Lower leg skin (tissue), 4 donors: ENCODE measurements around the gene TTC33. TPM values are rescaled to one million over a fixed set of nuclear protein-coding genes. Genes with fewer than 3 reads are reported as not detected.

ENCODE experiments used
- DNase-seq, 2 donors: peaks; one replicate each; pipeline ENCODE4 v3.0.0-alpha.2; 2019; ENCODE audit warnings: low spot score in 2 of 2
- H3K4me3 ChIP-seq: fragments of 200-600 bp; sonication (generic); 2 replicates; pipeline ENCODE4 v1.5.1; 2017; ENCODE audit warnings: mild to moderate bottlenecking, low read depth; ENCODE audit not compliant: poor library complexity, severe bottlenecking
- CTCF ChIP-seq, 3 donors: fragments of 450-650 bp; IDR thresholded peaks; one replicate each; pipeline ENCODE4 v1.5.1; 2016; ENCODE audit warnings: antibody characterized with exemption in 3 of 3, mild to moderate bottlenecking in 3 of 3, moderate library complexity in 2 of 3
- POLR2A ChIP-seq, 2 donors: fragments of 450-650 bp; IDR thresholded peaks; one replicate each; pipeline ENCODE4 v1.6.1; 2016 to 2017; ENCODE audit warnings: antibody characterized with exemption in 2 of 2, mild to moderate bottlenecking in 1 of 2, moderate library complexity in 1 of 2
- WGBS, 2 donors: methylation state at CpG; one replicate each; pipeline ENCODE4 v1.1.5; 2018; 5-methylcytosine and 5-hydroxymethylcytosine counted together
- intact Hi-C: fragments of 100-400 bp; cut with DNase I; formaldehyde crosslinking; loops from one replicate; pipeline ENCODE4 v1.15.0; 2023; ENCODE audit warnings: low total_unique reads
- total RNA-seq, 4 donors: library from RNA; depleted of rRNA; stranded (reverse); fragments of >200 nt; gene quantifications; one replicate each; pipeline ENCODE4 v1.1.0, GENCODE V29; 2016

TTC33 gene
- total RNA-seq, 4 donors from 2014 or later = 8.7 to 13.1 (median 11.0) TPM

DNA sequence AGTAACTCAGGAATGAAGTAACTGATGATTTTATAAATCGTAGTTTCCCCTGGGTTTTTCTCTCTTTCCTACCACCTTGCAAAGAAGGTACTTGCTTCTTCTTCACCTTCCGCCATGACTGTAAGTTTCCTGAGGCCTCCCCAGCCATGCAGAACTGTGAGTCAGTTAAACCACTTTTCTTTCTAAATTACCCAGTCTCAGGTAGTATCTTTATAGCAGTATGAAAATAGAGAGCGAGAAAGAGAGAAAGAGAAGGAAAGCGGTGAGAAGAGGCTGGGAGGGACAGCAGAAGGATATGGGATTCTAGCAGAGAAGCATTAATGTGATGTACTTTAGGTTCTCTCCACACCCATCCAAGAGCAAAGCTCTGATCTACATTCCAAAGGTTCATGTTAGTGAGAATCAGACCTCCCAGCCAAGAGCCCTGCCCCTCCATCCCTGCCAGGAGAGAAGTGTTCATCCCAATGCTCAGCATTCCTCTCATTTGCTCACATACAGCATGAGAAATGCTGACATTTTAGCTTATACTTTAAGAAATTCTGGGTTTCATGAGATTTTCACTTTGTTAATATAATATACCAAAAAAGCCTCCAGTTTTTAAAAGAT, 261.0 kb downstream of the TTC33 start:
- WGBS, 2 donors = 70 to 84% methylated on average over 4 of the region's 4 CpGs
- no peak for DNase-seq
- intact Hi-C loops = no loop called here
- no peak for TF ChIP-seq CTCF (IDR thresholded peaks at IDR 0.05)
- no peak for TF ChIP-seq POLR2A (IDR thresholded peaks at IDR 0.05)
- H3K4me3 ChIP-seq = no peak overlapping the region

- DNase-seq = no peak
- H3K4me3 ChIP-seq = no peak overlapping the region
- TF ChIP-seq POLR2A (IDR thresholded peaks at IDR 0.05) (no peak), CTCF (IDR thresholded peaks at IDR 0.05) (no peak)
- intact Hi-C loops = no loop called here
- WGBS, 2 donors = 92 to 95% methylated on average over 1 of the region's 1 CpG
These were observed 263.7 kb downstream of the TTC33 start for GRCh38 chr5:40492056-40492455.

DNA sequence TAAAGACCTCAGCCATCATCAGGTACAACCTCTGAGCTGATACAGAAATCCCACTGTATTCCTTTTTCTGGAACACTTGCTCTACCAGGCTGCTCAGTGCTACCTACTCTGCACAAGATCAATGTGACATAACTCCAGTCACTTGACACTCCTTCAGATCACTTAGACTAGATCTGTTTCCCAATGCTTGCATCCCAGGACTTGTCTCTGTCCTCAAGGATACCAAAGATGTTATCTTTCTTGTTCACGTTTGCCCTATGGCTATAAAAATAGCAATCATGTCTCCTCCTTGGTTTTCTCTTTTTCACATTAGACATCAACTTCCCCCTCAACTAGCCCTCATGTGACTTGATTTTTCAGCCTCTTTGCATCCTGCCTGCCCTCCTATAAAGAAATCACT, 264.1 kb downstream of the TTC33 start:
- WGBS, 2 donors = 39 to 47% methylated on average over 1 of the region's 1 CpG

GRCh38 chr5:40490464-40491111, 265.2 kb downstream of the TTC33 start:
- WGBS, 2 donors = 53 to 56% methylated on average over 4 of the region's 4 CpGs
- intact Hi-C loops = no loop called here
- DNase-seq = no peak
- TF ChIP-seq POLR2A (IDR thresholded peaks at IDR 0.05) (no peak), CTCF (IDR thresholded peaks at IDR 0.05) (no peak)
- no peak overlapping the region for H3K4me3 ChIP-seq

More for the DNA sequence above, 264.1 kb downstream of the TTC33 start:
- TF ChIP-seq POLR2A (IDR thresholded peaks at IDR 0.05) = no peak
- no peak for TF ChIP-seq CTCF (IDR thresholded peaks at IDR 0.05)
- intact Hi-C loops = no loop called here
- H3K4me3 ChIP-seq = no peak overlapping the region
- no peak for DNase-seq

DNA sequence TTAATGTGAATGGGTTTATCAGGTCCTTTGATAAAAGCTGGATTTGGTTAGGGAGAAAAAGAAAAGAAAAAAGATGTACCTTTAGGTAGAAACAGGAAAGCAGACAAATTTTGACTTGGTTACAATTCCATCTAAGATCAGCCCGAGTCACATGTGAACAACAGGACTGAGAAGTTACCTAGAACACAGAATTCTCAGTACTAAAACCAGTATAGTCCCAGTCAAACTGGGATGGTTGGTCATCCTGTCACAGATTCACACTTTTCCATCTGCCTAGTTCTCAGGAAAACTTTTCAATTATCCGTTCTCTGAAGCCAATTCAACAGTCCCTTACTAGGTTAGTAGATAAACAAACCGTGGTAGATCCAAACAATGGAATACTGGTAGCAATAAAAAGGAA, 266.3 kb downstream of the TTC33 start:
- DNase-seq = no peak
- TF ChIP-seq CTCF (IDR thresholded peaks at IDR 0.05) (no peak), POLR2A (IDR thresholded peaks at IDR 0.05) (no peak)
- intact Hi-C loops = no loop called here
- no peak overlapping the region for H3K4me3 ChIP-seq
- whole genome bisulfite sequencing, 2 donors = 89 to 90% methylated on average over 3 of the region's 3 CpGs
